PC-9 (cell line): ENCODE data around the gene RIPOR2.

Source experiments
- EZH2 ChIP-seq: fragments of 200-600 bp; sonication (generic); IDR thresholded peaks from 2 replicates; pipeline ENCODE4 v1.8.0; 2017; ENCODE audit warnings: antibody characterized with exemption, low read depth
- TF ChIP-seq, protein P1 (sequence below): fragments of 200-600 bp; sonication (generic); conservative IDR thresholded peaks from 2 replicates; pipeline ENCODE4 v1.6.1; 2017; ENCODE audit warnings: mixed run types, antibody characterized with exemption, mild to moderate bottlenecking, moderate library complexity

DNA sequence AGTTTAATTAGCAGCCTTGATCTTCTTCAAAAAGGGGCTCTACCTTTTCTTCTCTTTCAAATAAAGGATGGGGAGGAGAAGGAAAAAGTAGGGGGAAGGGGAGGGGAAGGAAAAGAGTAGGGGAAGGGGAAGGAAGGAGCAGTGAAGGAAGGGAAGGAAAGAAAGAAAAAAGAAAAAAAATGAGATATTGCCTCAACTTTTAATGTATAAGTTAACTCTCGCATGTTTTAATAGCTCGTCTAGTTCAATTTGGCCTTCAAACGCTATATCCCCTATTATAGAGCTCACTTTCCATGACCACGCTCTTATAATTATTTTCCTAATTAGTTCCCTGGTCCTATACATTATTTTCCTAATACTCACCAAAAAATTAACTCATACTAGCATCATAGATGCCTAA, 11.9 kb upstream of the RIPOR2 start:
- TF ChIP-seq, protein P1, sequence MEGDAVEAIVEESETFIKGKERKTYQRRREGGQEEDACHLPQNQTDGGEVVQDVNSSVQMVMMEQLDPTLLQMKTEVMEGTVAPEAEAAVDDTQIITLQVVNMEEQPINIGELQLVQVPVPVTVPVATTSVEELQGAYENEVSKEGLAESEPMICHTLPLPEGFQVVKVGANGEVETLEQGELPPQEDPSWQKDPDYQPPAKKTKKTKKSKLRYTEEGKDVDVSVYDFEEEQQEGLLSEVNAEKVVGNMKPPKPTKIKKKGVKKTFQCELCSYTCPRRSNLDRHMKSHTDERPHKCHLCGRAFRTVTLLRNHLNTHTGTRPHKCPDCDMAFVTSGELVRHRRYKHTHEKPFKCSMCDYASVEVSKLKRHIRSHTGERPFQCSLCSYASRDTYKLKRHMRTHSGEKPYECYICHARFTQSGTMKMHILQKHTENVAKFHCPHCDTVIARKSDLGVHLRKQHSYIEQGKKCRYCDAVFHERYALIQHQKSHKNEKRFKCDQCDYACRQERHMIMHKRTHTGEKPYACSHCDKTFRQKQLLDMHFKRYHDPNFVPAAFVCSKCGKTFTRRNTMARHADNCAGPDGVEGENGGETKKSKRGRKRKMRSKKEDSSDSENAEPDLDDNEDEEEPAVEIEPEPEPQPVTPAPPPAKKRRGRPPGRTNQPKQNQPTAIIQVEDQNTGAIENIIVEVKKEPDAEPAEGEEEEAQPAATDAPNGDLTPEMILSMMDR = no peak
- no peak for TF ChIP-seq EZH2
